Endothelial cell of umbilical vein (primary cell): ENCODE measurements around the gene GHRH. TPM values are rescaled to one million over a fixed set of nuclear protein-coding genes. Genes with fewer than 3 reads are reported as not detected.

ENCODE experiments used
- BruUV-seq: library from RNA; stranded (reverse); fragments of 400-500 nt; replicated peaks from 2 replicates; lab custom pipeline; 2021; lab: Mats Ljungman, UMichigan
- CTCF ChIA-PET: fragments of 300-600, 350-600 bp; sonication (Branson Sonifier 250); formaldehyde crosslinking; loops from one replicate; lab custom pipeline; 2021; ENCODE audit warnings: antibody characterized with exemption, inconsistent platforms; lab: Charles Lee
- POLR2A ChIA-PET: fragments of 300-600, 350-600 bp; sonication (Branson Sonifier 250); formaldehyde crosslinking; loops from one replicate; lab custom pipeline; 2021; ENCODE audit warnings: antibody characterized with exemption, inconsistent platforms; lab: Charles Lee
- DNase-seq: peaks from one replicate; pipeline ENCODE4 v3.0.0-alpha.2; 2011; ENCODE audit warnings: low read depth, low spot score
- FAIRE-seq: peaks from 2 replicates; lab custom pipeline; 2011; peaks lifted over from hg19 to GRCh38; lab: Jason Lieb, UNC
- H2AFZ ChIP-seq: 2 replicates; pipeline ENCODE4 v1.6.0; 2012; ENCODE audit warnings: low read depth, low read length, control low read depth, inconsistent platforms
- H3K27ac ChIP-seq: 2 replicates; pipeline ENCODE4 v1.5.1; 2011; ENCODE audit warnings: low read depth, mild to moderate bottlenecking, control low read depth, low read length, moderate library complexity; ENCODE audit not compliant: insufficient read depth
- H3K27me3 ChIP-seq, 2 experiments: 2 replicates each; pipeline versions ENCODE4 v1.6.0 to v1.6.1; 2011; ENCODE audit warnings: low read length in 2 of 2, mixed read lengths in 1 of 2; ENCODE audit not compliant: control insufficient read depth in 2 of 2, insufficient read depth in 2 of 2
- H3K36me3 ChIP-seq, 2 experiments: 2 replicates in 1 of 2; 3 replicates in 1 of 2; pipeline ENCODE4 v1.5.1; 2011; ENCODE audit warnings: low read length in 2 of 2, mild to moderate bottlenecking in 1 of 2, moderate library complexity in 1 of 2; ENCODE audit not compliant: control insufficient read depth in 2 of 2, insufficient read depth in 2 of 2; ENCODE audit errors: extremely low read depth in 1 of 2
- H3K4me1 ChIP-seq: 3 replicates; pipeline ENCODE4 v1.5.1; 2011; ENCODE audit warnings: mild to moderate bottlenecking, low read length; ENCODE audit not compliant: control insufficient read depth, insufficient read depth; ENCODE audit errors: extremely low read depth
- H3K4me2 ChIP-seq: 2 replicates; pipeline ENCODE4 v1.6.1; 2011; ENCODE audit warnings: low read length, control low read depth, mixed read lengths; ENCODE audit not compliant: insufficient read depth
- H3K4me3 ChIP-seq, 3 experiments: fragments of 200-600 bp in 1 of 3; sonication (generic), shearing (Covaris generic) in 1 of 3; replicated peaks in 1 of 3; 2 replicates each; pipeline ENCODE4 v1.5.1; 2011 to 2016; ENCODE audit warnings: control low read depth in 3 of 3, low read length in 3 of 3, mild to moderate bottlenecking in 2 of 3, inconsistent platforms in 1 of 3, low read depth in 1 of 3, moderate library complexity in 1 of 3; ENCODE audit not compliant: insufficient read depth in 1 of 3
- H3K79me2 ChIP-seq: 2 replicates; pipeline ENCODE4 v1.6.0; 2012; ENCODE audit warnings: low read length, inconsistent platforms; ENCODE audit not compliant: control insufficient read depth, insufficient read depth
- H3K9ac ChIP-seq: replicated peaks from 2 replicates; pipeline ENCODE3; 2011; ENCODE audit warnings: low read length, control low read depth; ENCODE audit not compliant: insufficient read depth; ENCODE audit errors: extremely low read depth
- H3K9me1 ChIP-seq: replicated peaks from 3 replicates; pipeline ENCODE4 v1.6.0; 2011; ENCODE audit warnings: mild to moderate bottlenecking, low read length; ENCODE audit not compliant: control insufficient read depth, insufficient read depth; ENCODE audit errors: extremely low read depth
- H3K9me3 ChIP-seq: replicated peaks from 2 replicates; pipeline ENCODE4 v1.5.1; 2012; ENCODE audit warnings: low read length, inconsistent platforms; ENCODE audit not compliant: control insufficient read depth, insufficient read depth
- H4K20me1 ChIP-seq: replicated peaks from 2 replicates; pipeline ENCODE3; 2011; ENCODE audit warnings: mild to moderate bottlenecking, low read length; ENCODE audit not compliant: control insufficient read depth, insufficient read depth; ENCODE audit errors: extremely low read depth
- EZH2 ChIP-seq: IDR thresholded peaks from 2 replicates; pipeline ENCODE4 v1.6.1; 2012; ENCODE audit warnings: borderline replicate concordance, low read depth, mild to moderate bottlenecking, moderate library complexity, low read length, inconsistent platforms; ENCODE audit not compliant: severe bottlenecking
- FOS ChIP-seq: IDR thresholded peaks from 2 replicates; pipeline ENCODE4 v1.6.1; 2011; ENCODE audit warnings: mild to moderate bottlenecking, low read length, moderate library complexity, borderline replicate concordance; ENCODE audit not compliant: insufficient read depth
- GATA2 ChIP-seq: IDR thresholded peaks from 2 replicates; pipeline ENCODE4 v1.7.0; 2011; ENCODE audit warnings: low read depth, mild to moderate bottlenecking, moderate library complexity, mixed read lengths, low read length; ENCODE audit not compliant: insufficient read length, insufficient read depth
- JUN ChIP-seq: IDR thresholded peaks from 2 replicates; pipeline ENCODE4 v1.6.1; 2011; ENCODE audit warnings: borderline replicate concordance, low read depth; ENCODE audit not compliant: insufficient read length, insufficient read depth
- MYC ChIP-seq: IDR thresholded peaks from one replicate; pipeline ENCODE4 v1.6.1; 2011; ENCODE audit warnings: mild to moderate bottlenecking, low read depth, low read length
- POLR2A ChIP-seq: IDR thresholded peaks from 2 replicates; pipeline ENCODE4 v1.6.1; 2012; ENCODE audit warnings: low read depth, mild to moderate bottlenecking, control low read depth, low read length
- POLR2AphosphoS5 ChIP-seq: IDR thresholded peaks from 2 replicates; pipeline ENCODE4 v1.6.1; 2012; ENCODE audit warnings: low read depth, mild to moderate bottlenecking, control low read depth, low read length, moderate library complexity; ENCODE audit not compliant: insufficient read depth
- dilution Hi-C: fragments of 300-500 bp; cut with MboI; formaldehyde crosslinking; loops from one replicate; pipeline ENCODE4 v1.15.0; 2019; ENCODE audit warnings: low sequenced_read_pairs; ENCODE audit not compliant: extremely low pct_ligation_motif_present
- intact Hi-C: fragments of 100-400 bp; cut with micrococcal nuclease; formaldehyde crosslinking; loops from one replicate; pipeline ENCODE4 v1.10.0; 2022
- polyA plus RNA-seq, 4 experiments: library from polyadenylated mRNA; depleted of rRNA in 3 of 4; stranded (reverse) in 3 of 4; unstranded in 1 of 4; fragments of >200 nt; gene quantifications; 2 replicates each; pipeline versions ENCODE4 v1.2.1 to v1.2.3, GENCODE V29; 2011 to 2012; ENCODE audit warnings: missing spikeins in 1 of 4
- total RNA-seq: library from RNA; stranded (reverse); gene quantifications from 2 replicates; pipeline ENCODE4 v1.2.3, GENCODE V29; 2021
- TF ChIP-seq, protein P1 (sequence below), 2 donors: IDR thresholded peaks; 1 replicate in 1 of 2; 2 replicates in 1 of 2; pipeline ENCODE4 v1.5.1; 2011; ENCODE audit warnings: low read length in 2 of 2, mild to moderate bottlenecking in 2 of 2, moderate library complexity in 2 of 2, control low read depth in 1 of 2, inconsistent platforms in 1 of 2, low read depth in 1 of 2; ENCODE audit not compliant: insufficient read depth in 1 of 2; ENCODE audit errors: extremely low read depth in 1 of 2
- TF ChIP-seq, protein P2 (sequence below): IDR thresholded peaks from 2 replicates; pipeline ENCODE4 v1.6.1; 2011; ENCODE audit not compliant: insufficient read depth, insufficient read length

GHRH gene
- total and polyA plus RNA-seq, 2 donors (not counting 3 experiments of a cell fraction or from before 2014, with no cell fraction given): not detected

DNA sequence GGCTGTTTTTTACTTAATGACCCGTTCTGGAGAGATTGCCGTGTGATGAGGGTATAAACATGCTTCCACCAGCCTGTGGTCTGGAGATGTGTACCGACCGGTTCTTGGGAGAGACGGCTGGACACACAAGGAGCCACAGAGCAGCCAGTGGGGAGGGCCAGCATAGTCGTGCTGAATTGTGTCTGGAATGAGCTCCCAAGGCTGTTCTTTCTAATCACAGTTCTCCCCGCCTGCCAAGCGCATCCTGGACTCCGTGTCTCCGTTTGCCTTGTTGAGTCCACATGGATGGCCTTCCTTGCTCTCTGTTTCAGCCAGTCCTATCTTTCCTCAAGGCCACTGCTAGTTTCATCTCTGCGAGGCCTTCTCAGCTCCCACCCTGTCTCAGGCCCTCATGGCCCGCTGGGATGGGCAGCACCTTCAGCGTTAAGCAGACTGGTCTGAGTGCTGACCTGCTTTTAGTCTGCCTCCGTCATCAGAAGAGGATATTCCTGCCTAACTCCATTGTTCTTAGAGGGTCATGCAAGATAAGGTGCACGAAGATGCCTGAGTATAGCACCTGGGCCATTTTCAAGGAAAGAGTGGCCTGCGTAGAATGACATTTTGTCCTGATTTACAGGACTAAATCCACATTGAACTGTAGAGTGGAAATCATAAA is 48.4 kb upstream of the GHRH start:
- no peaks in the 10 kb centered on the region for H3K9me1 ChIP-seq
- no TSS peak for BruUV-seq
- H3K9ac ChIP-seq: no peak overlapping the region
- H3K27ac ChIP-seq: no peak overlapping the region
- DNase-seq (no peak), FAIRE-seq (no peak)
- CTCF ChIA-PET: no interaction called here
- H3K36me3 ChIP-seq: peaks cover 3 to 7% of the 10 kb centered on the region in 2 experiments
- dilution Hi-C loops: no loop called here
- H3K4me3 ChIP-seq: no peak overlapping the region
- H4K20me1 ChIP-seq: no peaks in the 10 kb centered on the region
- H3K4me1 ChIP-seq: no peaks in the 10 kb centered on the region
- no peak overlapping the region for H2AFZ ChIP-seq
- intact Hi-C loops: no loop called here
- H3K4me2 ChIP-seq: no peak overlapping the region
- POLR2A ChIA-PET: no interaction called here
- TF ChIP-seq MYC: no peak
- no peak for TF ChIP-seq POLR2A
- TF ChIP-seq POLR2AphosphoS5: no peak
- TF ChIP-seq FOS: no peak
- TF ChIP-seq GATA2: no peak
- TF ChIP-seq, protein P1, sequence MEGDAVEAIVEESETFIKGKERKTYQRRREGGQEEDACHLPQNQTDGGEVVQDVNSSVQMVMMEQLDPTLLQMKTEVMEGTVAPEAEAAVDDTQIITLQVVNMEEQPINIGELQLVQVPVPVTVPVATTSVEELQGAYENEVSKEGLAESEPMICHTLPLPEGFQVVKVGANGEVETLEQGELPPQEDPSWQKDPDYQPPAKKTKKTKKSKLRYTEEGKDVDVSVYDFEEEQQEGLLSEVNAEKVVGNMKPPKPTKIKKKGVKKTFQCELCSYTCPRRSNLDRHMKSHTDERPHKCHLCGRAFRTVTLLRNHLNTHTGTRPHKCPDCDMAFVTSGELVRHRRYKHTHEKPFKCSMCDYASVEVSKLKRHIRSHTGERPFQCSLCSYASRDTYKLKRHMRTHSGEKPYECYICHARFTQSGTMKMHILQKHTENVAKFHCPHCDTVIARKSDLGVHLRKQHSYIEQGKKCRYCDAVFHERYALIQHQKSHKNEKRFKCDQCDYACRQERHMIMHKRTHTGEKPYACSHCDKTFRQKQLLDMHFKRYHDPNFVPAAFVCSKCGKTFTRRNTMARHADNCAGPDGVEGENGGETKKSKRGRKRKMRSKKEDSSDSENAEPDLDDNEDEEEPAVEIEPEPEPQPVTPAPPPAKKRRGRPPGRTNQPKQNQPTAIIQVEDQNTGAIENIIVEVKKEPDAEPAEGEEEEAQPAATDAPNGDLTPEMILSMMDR (IDR thresholded peaks at IDR 0.05; ENCODE audit: extremely low read depth in 1 of 2, insufficient read depth in 1 of 2, low read depth in 1 of 2, low read length in 2 of 2): no peak
- no peak for TF ChIP-seq JUN
- TF ChIP-seq, protein P2, sequence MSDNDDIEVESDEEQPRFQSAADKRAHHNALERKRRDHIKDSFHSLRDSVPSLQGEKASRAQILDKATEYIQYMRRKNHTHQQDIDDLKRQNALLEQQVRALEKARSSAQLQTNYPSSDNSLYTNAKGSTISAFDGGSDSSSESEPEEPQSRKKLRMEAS: no peak
- no peak for TF ChIP-seq EZH2
- H3K27me3 ChIP-seq: no peaks in the 10 kb centered on the region
- no peaks in the 10 kb centered on the region for H3K9me3 ChIP-seq
- peaks cover 2% of the 10 kb centered on the region for H3K79me2 ChIP-seq
